Measurements from ENCODE around the gene ZDHHC1. TPM values are rescaled to one million over a fixed set of nuclear protein-coding genes. Genes with fewer than 3 reads are reported as not detected.

ZDHHC1 gene
- total and polyA plus RNA-seq, 3 donors from 2014 or later: 26.7 to 62.7 (median 62.0) TPM

DNA sequence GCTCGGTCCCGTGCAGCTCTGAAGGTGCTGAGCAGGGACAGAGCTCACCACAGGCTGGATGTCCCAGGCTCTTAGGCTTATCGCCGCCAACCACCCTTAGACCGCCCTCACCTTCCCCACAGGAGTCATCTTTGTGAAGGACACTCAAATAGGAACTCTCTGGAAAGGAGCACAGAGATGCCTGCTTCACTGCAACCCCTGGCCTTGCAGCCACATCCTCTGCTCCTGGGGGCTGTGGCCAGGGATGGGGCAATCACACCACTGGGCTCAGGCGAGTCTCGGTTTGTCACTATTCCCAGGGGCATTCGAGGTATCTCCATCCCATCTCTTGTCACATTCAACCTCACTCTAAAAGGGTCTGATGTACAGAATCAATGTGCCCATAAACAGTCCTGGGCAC is 10.9 kb downstream of the ZDHHC1 start:
- no peak for DNase-seq
- intact Hi-C loops (cut with DNase I; ENCODE audit: low total_unique reads): no loop called here
- Histone ChIP-seq H3K27ac (no peak overlapping the region), H3K4me3 (no peak overlapping the region), H3K36me3 (ENCODE audit: low read depth, missing control alignments) (no peaks in the 10 kb centered on the region), H3K27me3 (no peaks in the 10 kb centered on the region), H3K9me3 (no peaks in the 10 kb centered on the region), H3K4me1 (peaks cover 6% of the 10 kb centered on the region)
- WGBS, 2 donors: 95 to 97% methylated on average over 8 of the region's 8 CpGs
- TF ChIP-seq, protein P1, sequence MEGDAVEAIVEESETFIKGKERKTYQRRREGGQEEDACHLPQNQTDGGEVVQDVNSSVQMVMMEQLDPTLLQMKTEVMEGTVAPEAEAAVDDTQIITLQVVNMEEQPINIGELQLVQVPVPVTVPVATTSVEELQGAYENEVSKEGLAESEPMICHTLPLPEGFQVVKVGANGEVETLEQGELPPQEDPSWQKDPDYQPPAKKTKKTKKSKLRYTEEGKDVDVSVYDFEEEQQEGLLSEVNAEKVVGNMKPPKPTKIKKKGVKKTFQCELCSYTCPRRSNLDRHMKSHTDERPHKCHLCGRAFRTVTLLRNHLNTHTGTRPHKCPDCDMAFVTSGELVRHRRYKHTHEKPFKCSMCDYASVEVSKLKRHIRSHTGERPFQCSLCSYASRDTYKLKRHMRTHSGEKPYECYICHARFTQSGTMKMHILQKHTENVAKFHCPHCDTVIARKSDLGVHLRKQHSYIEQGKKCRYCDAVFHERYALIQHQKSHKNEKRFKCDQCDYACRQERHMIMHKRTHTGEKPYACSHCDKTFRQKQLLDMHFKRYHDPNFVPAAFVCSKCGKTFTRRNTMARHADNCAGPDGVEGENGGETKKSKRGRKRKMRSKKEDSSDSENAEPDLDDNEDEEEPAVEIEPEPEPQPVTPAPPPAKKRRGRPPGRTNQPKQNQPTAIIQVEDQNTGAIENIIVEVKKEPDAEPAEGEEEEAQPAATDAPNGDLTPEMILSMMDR (IDR thresholded peaks at IDR 0.05): no peak
- no peak for TF ChIP-seq POLR2A (IDR thresholded peaks at IDR 0.05)

GRCh38 chr16:67404740-67405226 is 11.5 kb downstream of the ZDHHC1 start:
- no peak for DNase-seq
- no peak for TF ChIP-seq POLR2A (IDR thresholded peaks at IDR 0.05)
- TF ChIP-seq, protein P1 (IDR thresholded peaks at IDR 0.05): no peak
- Histone ChIP-seq H3K9me3 (no peaks in the 10 kb centered on the region), H3K27me3 (no peaks in the 10 kb centered on the region), H3K4me1 (peaks cover 6% of the 10 kb centered on the region), H3K36me3 (ENCODE audit: low read depth, missing control alignments) (no peaks in the 10 kb centered on the region), H3K4me3 (no peak overlapping the region), H3K27ac (no peak overlapping the region)
- intact Hi-C loops (cut with DNase I; ENCODE audit: low total_unique reads): no loop called here
- 97 to 100% methylated on average over 5 of the region's 5 CpGs for WGBS, 2 donors

- H3K36me3 ChIP-seq (ENCODE audit: low read depth, missing control alignments): no peaks in the 10 kb centered on the region
- H3K9me3 ChIP-seq: no peaks in the 10 kb centered on the region
- TF ChIP-seq POLR2A (IDR thresholded peaks at IDR 0.05): no peak
- TF ChIP-seq, protein P1 (IDR thresholded peaks at IDR 0.05): no peak
- no peak overlapping the region for H3K4me3 ChIP-seq
- WGBS, 2 donors: 88 to 92% methylated on average over 7 to 12 of the region's 12 CpGs
- no peak for DNase-seq
- H3K4me1 ChIP-seq: peaks cover 6% of the 10 kb centered on the region
- intact Hi-C loops (cut with DNase I; ENCODE audit: low total_unique reads): no loop called here
- H3K27me3 ChIP-seq: no peaks in the 10 kb centered on the region
- H3K27ac ChIP-seq: no peak overlapping the region
Observed at GRCh38 chr16:67403976-67404555, 12.2 kb downstream of the ZDHHC1 start.

DNA sequence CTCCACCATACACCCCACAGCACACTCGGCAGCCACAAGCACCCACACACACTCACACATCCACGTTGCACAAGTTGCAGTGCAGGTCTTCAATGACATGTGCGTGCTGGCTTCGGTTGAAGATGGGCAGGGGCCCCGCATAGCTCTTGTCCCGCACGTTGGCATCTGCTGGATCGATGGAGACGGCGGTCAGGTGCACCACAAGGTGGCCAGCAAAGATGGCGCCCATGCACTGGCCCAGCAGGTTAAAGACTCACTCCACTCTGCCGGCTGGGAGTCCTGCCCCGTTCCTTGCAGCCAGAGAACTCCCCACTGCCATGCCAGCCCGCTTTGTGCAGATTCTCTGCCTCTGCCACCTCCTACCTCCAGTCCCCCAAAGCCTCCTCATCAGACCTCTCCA is 15.4 kb downstream of the ZDHHC1 start:
- no peak for DNase-seq
- no peaks in the 10 kb centered on the region for H3K27me3 ChIP-seq
- peaks cover 13% of the 10 kb centered on the region for H3K4me1 ChIP-seq
- no peak overlapping the region for H3K27ac ChIP-seq
- no peak overlapping the region for H3K4me3 ChIP-seq
- WGBS, 2 donors: 95 to 100% methylated on average over 11 to 14 of the region's 14 CpGs
- H3K9me3 ChIP-seq: no peaks in the 10 kb centered on the region
- TF ChIP-seq POLR2A (IDR thresholded peaks at IDR 0.05): no peak
- TF ChIP-seq, protein P1 (IDR thresholded peaks at IDR 0.05): no peak
- no peaks in the 10 kb centered on the region for H3K36me3 ChIP-seq (ENCODE audit: low read depth, missing control alignments)
- intact Hi-C loops (cut with DNase I; ENCODE audit: low total_unique reads): no loop called here

Measured in testis (tissue), 3 donors.